Adrenal gland (tissue), 12 donors: ENCODE measurements around the gene ZDBF2. TPM values are rescaled to one million over a fixed set of nuclear protein-coding genes. Genes with fewer than 3 reads are reported as not detected.

Experiments used
- DNase-seq, 7 donors: peaks; one replicate each; pipeline ENCODE4 v3.0.0-alpha.2; 2019 to 2020
- H3K27ac ChIP-seq, 5 donors: fragments of 200-600 bp; sonication (generic) in 4 of 5; 1 replicate in 3 of 5; 2 replicates in 2 of 5; pipeline versions ENCODE4 v1.5.1 to v1.8.0; 2016 to 2020; ENCODE audit warnings: mild to moderate bottlenecking in 1 of 5
- H3K27me3 ChIP-seq: fragments of 200-600 bp; 2 replicates; pipeline ENCODE4 v1.8.0; 2021
- H3K36me3 ChIP-seq, 2 donors: fragments of 200-600 bp; replicated peaks in 1 of 2; 1 replicate in 1 of 2; 2 replicates in 1 of 2; pipeline versions ENCODE4 v1.5.1 to v1.8.0; 2018 to 2022
- H3K4me1 ChIP-seq, 2 donors: fragments of 200-600 bp; replicated peaks in 1 of 2; 1 replicate in 1 of 2; 2 replicates in 1 of 2; pipeline versions ENCODE4 v1.5.1 to v1.8.0; 2018 to 2021
- H3K4me3 ChIP-seq, 4 donors: fragments of 200-600 bp; sonication (generic) in 3 of 4; one replicate each; pipeline ENCODE4 v1.5.1; 2016 to 2018
- H3K9me3 ChIP-seq, 3 donors: fragments of 200-600 bp; sonication (generic) in 1 of 3; replicated peaks in 1 of 3; 1 replicate in 2 of 3; 2 replicates in 1 of 3; pipeline versions ENCODE4 v1.5.1 to v1.8.0; 2016 to 2021
- CTCF ChIP-seq, 6 experiments: fragments of 450-650 bp in 4 of 6; fragments of 200-600 bp in 2 of 6; sonication (generic) in 1 of 6; IDR thresholded peaks; 1 replicate in 5 of 6; 2 replicates in 1 of 6; pipeline versions ENCODE4 v1.5.1 to v1.8.0; 2016 to 2021; ENCODE audit warnings: antibody characterized with exemption in 6 of 6, mild to moderate bottlenecking in 2 of 6, moderate library complexity in 1 of 6
- POLR2A ChIP-seq, 2 donors: fragments of 450-650 bp; IDR thresholded peaks; one replicate each; pipeline ENCODE4 v1.6.1; 2017; ENCODE audit warnings: antibody characterized with exemption in 2 of 2, mild to moderate bottlenecking in 2 of 2, moderate library complexity in 1 of 2
- WGBS, 4 donors: extraction: QIAGEN DNeasy Blood & Tissue Kit in 2 of 4; methylation state at CpG; one replicate each; pipeline versions ENCODE4 v1.1.5 to v1.1.7; 2013 to 2017; 5-methylcytosine and 5-hydroxymethylcytosine counted together
- intact Hi-C, 2 donors: fragments of 100-400 bp; cut with DNase I; formaldehyde crosslinking; loops; one replicate each; pipeline versions ENCODE4 v1.14.1 to v1.15.0; 2022 to 2023
- polyA plus RNA-seq, 3 donors: library from polyadenylated mRNA; stranded (reverse); fragments of 200-250 nt in 2 of 3; fragments of 350-450 nt in 1 of 3; fragmentation: Illumina TruSeq in 1 of 3; extraction: RNeasy Lipid Tissue Mini Kit (QIAGEN cat#74804) in 1 of 3; gene quantifications; one replicate each; pipeline ENCODE4 v1.2.3, GENCODE V29; 2013 to 2014
- total RNA-seq, 9 donors: library from RNA; depleted of rRNA in 4 of 9; stranded (reverse); fragments of >200 nt in 4 of 9; fragments of 120-200 nt in 1 of 9; fragmentation: NEBNext Ultra II Directional in 1 of 9; extraction: Animal tissue kit (Norgen Biotek cat#: 25700) in 1 of 9; gene quantifications; one replicate each; pipeline versions ENCODE4 v1.1.0 to v1.2.4, GENCODE V29; 2013 to 2023
- donor health status: healthy with polysubstance abuse.
- donor health status: Bipolar disorder and iron deficiency.
- donor health status: DM: yes; HTN: yes; CAD: no.
- donor health status: DM: no; HTN: no; CAD: no.
- donor health status: DM: no; HTN: no; CAD: no.
- donor health status: DM: yes; HTN: yes; CAD: no.

Gene ZDBF2
- total and polyA plus RNA-seq, 12 donors: 2.3 to 33.6 (median 13.6) TPM

GRCh38 chr2:206316141-206316540 is 41.7 kb downstream of the ZDBF2 start:
- intact Hi-C loops: no loop called here
- Histone ChIP-seq H3K4me3 (no peak overlapping the region), H3K9me3 (no peaks in the 10 kb centered on the region), H3K36me3 (no peaks in the 10 kb centered on the region), H3K27me3 (no peaks in the 10 kb centered on the region), H3K4me1 (no peaks in the 10 kb centered on the region), H3K27ac (no peak overlapping the region)
- no peak for DNase-seq
- WGBS, 4 donors: 79 to 96% (median 93%) methylated on average over 1 of the region's 1 CpG
- TF ChIP-seq POLR2A (IDR thresholded peaks at IDR 0.05): no peak

GRCh38 chr2:206323033-206323432 is 48.6 kb downstream of the ZDBF2 start:
- Histone ChIP-seq H3K27me3 (no peaks in the 10 kb centered on the region), H3K4me3 (no peak overlapping the region), H3K27ac (no peak overlapping the region), H3K36me3 (no peaks in the 10 kb centered on the region), H3K9me3 (no peaks in the 10 kb centered on the region), H3K4me1 (no peaks in the 10 kb centered on the region)
- no peak for DNase-seq
- intact Hi-C loops: no loop called here
- no peak for TF ChIP-seq CTCF (IDR thresholded peaks at IDR 0.05)
- no peak for TF ChIP-seq POLR2A (IDR thresholded peaks at IDR 0.05)
- whole genome bisulfite sequencing, 4 donors: 86 to 92% (median 86%) methylated on average over 3 of the region's 3 CpGs

GRCh38 chr2:206323486-206323885 is 49.0 kb downstream of the ZDBF2 start:
- Histone ChIP-seq H3K27ac (no peak overlapping the region), H3K27me3 (no peaks in the 10 kb centered on the region), H3K9me3 (no peaks in the 10 kb centered on the region), H3K4me3 (no peak overlapping the region), H3K4me1 (no peaks in the 10 kb centered on the region), H3K36me3 (no peaks in the 10 kb centered on the region)
- no peak for TF ChIP-seq POLR2A (IDR thresholded peaks at IDR 0.05)
- no peak for TF ChIP-seq CTCF (IDR thresholded peaks at IDR 0.05)
- intact Hi-C loops: no loop called here
- DNase-seq: peak in 2 of 7 donors; percentile 9 to 12
- 67 to 79% (median 73%) methylated on average over 3 to 4 of the region's 4 CpGs for WGBS, 4 donors

GRCh38 chr2:206324869-206325268 is 50.4 kb downstream of the ZDBF2 start:
- Histone ChIP-seq H3K4me3 (no peak overlapping the region), H3K27ac (no peak overlapping the region), H3K9me3 (no peaks in the 10 kb centered on the region), H3K4me1 (no peaks in the 10 kb centered on the region), H3K27me3 (no peaks in the 10 kb centered on the region), H3K36me3 (no peaks in the 10 kb centered on the region)
- no peak for DNase-seq
- intact Hi-C loops: no loop called here
- no peak for TF ChIP-seq POLR2A (IDR thresholded peaks at IDR 0.05)
- no peak for TF ChIP-seq CTCF (IDR thresholded peaks at IDR 0.05)
- WGBS, 4 donors: 82 to 89% (median 88%) methylated on average over 6 of the region's 6 CpGs

GRCh38 chr2:206328974-206329373 is 54.5 kb downstream of the ZDBF2 start:
- intact Hi-C loops: no loop called here
- WGBS, 4 donors: 36 to 67% (median 62%) methylated on average over 1 of the region's 1 CpG

More at GRCh38 chr2:206328974-206329373, 54.5 kb downstream of the ZDBF2 start:
- no peak overlapping the region for H3K27ac ChIP-seq
- no peaks in the 10 kb centered on the region for H3K36me3 ChIP-seq
- H3K9me3 ChIP-seq: no peaks in the 10 kb centered on the region
- TF ChIP-seq CTCF (IDR thresholded peaks at IDR 0.05): no peak
- no peak for TF ChIP-seq POLR2A (IDR thresholded peaks at IDR 0.05)
- H3K4me1 ChIP-seq: no peaks in the 10 kb centered on the region
- no peak overlapping the region for H3K4me3 ChIP-seq
- no peak for DNase-seq
- H3K27me3 ChIP-seq: no peaks in the 10 kb centered on the region
